Measurements from ENCODE around the gene PFKP.

Gene PFKP

GRCh38 chr10:3136336-3136735 lies 69.0 kb downstream of the PFKP start:
- DNase-seq (ENCODE audit: low read depth) = no peak

GRCh38 chr10:3136763-3137611 lies 69.6 kb downstream of the PFKP start:
- no peak for DNase-seq (ENCODE audit: low read depth)

GRCh38 chr10:3137958-3138726 lies 70.8 kb downstream of the PFKP start:
- no peak for DNase-seq (ENCODE audit: low read depth)

DNA sequence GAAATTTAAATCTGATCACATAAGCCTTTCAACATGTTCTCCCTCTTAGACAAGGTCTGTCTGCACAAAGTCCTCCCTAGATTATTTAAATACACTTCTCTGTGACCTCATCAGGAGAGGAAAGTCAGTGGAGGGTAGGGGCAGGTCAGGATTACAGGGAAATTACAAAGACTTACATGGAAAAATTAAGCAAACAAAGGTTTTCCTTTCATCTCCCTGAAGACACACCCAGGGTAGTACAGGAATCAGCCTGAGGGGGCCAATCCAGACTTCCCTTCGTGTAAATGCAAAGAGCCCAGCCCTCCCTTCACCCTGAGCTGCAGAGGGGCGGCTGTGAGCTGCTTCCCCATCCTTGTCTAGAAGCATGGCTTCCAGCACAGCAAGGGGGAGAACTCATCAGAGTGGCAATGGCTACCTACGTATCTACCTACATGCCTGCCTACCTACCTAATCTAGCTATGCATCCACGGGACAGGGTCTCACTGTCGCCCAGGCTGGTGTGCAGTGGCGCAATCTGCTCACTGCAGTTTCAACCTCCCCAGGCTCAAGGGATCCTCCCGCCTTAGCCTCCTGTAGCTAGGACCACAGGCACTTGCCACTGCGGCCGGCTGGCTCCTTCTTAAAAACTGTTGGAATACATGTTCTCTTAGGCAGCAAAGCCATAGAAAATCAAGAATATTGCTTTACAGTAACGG lies 72.0 kb downstream of the PFKP start:
- DNase-seq (ENCODE audit: low read depth) = no peak

- no peak for DNase-seq (ENCODE audit: low read depth)
Measured at GRCh38 chr10:3140280-3140679, 72.9 kb downstream of the PFKP start.

DNA sequence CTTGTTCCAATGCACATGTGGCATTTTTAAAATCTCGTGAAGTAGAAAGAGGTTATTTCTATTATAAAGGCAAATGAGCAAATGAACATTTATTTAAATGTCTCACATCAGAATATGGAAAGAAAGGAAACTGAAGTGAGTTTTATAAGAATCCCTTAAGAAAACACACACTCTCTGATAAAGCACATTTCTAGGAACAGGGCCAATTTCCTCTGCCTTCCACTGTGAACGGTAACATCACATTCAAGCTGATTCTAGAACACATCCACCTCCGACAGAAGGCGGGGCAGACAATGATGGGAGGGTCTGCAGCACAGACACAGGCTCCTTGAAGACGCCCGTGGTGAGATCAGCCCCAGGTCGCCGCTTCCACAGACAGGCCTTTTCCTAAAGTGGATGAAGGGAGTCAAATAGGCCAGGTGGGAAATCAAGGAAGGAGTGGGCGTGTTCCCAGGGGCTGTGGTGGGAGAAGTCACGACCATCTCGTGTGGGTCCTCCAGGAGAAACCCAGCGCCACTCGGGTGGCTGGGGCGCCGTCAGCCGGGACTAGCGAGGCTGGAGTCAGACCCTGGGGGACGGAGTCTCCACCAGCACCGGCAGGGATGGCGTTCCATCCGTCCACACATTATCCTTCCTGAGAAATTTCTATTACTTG lies 74.1 kb downstream of the PFKP start:
- no peak for DNase-seq (ENCODE audit: low read depth)

DNA sequence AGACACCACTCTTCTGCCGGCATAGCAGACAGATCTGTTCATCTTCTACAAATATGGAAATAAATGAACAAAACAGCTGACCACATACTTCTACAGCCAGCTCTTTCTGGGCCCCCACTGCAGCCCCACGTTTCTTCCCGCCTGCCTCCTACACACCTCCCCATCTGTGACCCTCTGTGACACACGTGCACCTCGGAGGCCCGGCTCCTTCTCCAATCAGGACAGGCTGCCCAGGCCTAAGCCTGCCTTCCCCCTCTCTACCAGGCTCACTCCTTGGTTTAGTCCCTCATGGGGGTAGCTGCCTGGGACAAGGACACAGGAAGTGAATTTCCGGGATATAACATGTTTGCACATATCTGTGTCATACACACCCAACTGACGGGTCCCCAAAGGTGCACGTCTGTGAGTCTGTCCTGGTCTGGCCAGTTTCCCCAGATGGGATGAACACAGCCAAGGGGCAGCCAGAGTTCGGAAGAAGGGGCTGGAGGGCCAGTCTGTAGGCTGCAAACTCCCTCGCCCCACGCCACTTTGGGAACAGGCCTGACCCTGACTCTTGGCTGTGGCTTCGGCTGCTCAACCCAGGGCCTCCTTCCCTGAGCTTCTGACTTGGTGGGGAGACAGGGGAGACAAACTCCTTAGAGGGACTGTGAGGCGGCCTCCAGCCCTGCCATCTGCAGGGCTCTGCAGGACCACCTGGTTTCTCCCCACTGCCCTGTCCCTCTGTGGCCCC lies 75.0 kb downstream of the PFKP start:
- no peak for DNase-seq (ENCODE audit: low read depth)

GRCh38 chr10:3143366-3143765 lies 76.0 kb downstream of the PFKP start:
- no peak for DNase-seq (ENCODE audit: low read depth)

- no peak for DNase-seq (ENCODE audit: low read depth)
Measured at GRCh38 chr10:3143791-3144434, 76.6 kb downstream of the PFKP start.

DNA sequence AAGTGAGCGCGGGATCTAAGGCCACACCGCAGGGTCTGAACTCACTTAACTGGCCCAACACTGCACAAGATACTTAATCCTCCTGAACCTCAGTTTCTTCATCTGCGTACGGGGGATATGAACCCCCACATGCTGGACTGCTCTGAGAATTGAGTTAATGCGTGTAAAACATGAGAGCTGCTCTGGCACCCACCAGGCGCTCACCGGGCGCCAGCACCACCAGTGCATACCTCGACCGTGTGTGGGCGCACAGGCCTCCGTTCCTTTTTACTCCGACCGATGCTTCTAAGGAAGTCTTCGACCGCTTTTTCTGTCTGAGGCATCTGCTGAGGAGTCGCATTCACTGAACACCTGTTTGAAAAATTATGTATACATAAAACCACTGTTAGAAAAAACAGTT lies 78.0 kb downstream of the PFKP start:
- no peak for DNase-seq (ENCODE audit: low read depth)

- no peak for DNase-seq (ENCODE audit: low read depth)
Measured at GRCh38 chr10:3146289-3146688, 78.9 kb downstream of the PFKP start.

- no peak for DNase-seq (ENCODE audit: low read depth)
Measured at GRCh38 chr10:3147117-3147820, 79.9 kb downstream of the PFKP start.

DNA sequence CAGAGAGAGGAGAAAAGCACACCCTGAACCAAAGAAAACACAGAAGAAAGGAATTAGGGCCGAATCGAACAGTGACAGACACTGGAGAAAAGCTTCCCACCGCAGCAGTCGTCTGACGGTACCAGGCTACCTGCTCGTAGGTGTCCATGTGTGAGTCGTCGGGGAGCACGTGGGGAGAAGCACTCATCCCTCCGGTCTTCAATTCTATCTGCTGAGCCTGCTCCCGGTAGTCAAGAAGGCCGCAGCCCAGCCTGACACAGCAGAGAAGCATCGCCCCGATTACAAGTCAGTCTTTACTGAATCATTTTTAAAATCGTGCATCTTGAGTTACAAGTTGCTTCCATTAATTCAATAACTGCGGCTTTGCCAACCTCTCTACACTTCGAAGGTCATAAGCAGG lies 80.7 kb downstream of the PFKP start:
- DNase-seq (ENCODE audit: low read depth) = no peak

- DNase-seq (ENCODE audit: low read depth) = no peak
Measured at GRCh38 chr10:3148994-3149393, 81.6 kb downstream of the PFKP start.

DNA sequence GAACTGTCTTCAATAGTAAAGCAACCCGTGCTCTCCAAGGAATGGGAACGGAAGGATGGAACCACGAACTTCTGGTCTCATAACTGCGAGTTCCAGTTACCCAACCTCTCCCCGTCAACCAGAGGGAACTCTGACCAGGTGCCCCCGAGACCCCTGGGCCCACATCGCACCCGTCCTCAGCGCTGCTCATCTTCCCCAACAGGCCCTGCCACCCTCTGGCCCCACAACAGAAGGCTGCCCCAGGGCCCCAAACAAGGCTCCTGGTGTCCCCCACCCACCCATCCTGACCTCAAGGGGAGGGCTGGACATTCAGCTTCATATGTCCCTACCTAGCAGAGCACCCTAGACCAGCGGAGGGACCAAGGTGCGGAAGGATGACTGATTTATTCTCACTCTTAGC lies 82.6 kb downstream of the PFKP start:
- DNase-seq (ENCODE audit: low read depth) = no peak

- no peak for DNase-seq (ENCODE audit: low read depth)
Measured at GRCh38 chr10:3150366-3150765, 83.0 kb downstream of the PFKP start.

GRCh38 chr10:3150961-3151360 lies 83.6 kb downstream of the PFKP start:
- no peak for DNase-seq (ENCODE audit: low read depth)

DNA sequence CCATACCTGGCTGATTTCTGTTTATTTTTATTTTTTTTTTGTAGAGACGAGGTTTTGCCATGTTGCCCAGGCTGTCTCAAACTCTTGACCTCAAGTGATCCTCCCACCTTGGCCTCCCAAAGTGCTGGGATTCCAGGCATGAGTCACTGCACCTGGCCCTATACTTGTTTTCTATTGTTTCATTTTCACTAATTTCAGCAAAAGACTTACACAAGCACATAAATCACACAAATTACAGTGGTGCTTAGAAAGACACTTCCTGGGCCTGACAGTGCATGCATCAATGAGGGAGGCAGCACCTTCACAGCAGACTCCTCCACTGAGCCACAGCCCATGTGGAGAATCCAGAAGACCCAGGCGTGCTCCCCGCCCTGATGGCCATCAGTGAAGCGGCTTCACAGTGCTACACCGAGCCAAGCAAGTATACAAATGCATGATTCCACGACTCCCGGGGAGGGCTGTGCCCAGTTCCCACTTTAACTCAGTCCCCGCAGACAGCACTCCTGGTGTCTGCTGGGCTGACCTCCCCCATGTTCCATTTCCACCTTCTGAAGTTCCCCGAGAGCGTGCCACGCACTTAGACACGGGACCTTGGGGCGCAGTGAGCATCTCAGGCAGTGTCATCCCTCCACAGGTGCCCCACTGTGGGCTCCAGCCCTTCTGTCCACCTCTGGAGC lies 84.7 kb downstream of the PFKP start:
- no peak for DNase-seq (ENCODE audit: low read depth)

GRCh38 chr10:3152566-3152935 lies 85.2 kb downstream of the PFKP start:
- no peak for DNase-seq (ENCODE audit: low read depth)

GRCh38 chr10:3154666-3155065 lies 87.3 kb downstream of the PFKP start:
- DNase-seq (ENCODE audit: low read depth) = no peak
